K562 (cell line): ENCODE results near the gene ZNF429. TPM values are rescaled to one million over a fixed set of nuclear protein-coding genes. Genes with fewer than 3 reads are reported as not detected.

Experiments used
- ARHGAP35 ChIP-seq: fragments of 450-650 bp; IDR thresholded peaks from 2 replicates; pipeline ENCODE4 v1.6.1; 2018; ENCODE audit not compliant: partially characterized antibody
- CBFA2T3 ChIP-seq: fragments of 450-650 bp; IDR thresholded peaks from 2 replicates; pipeline ENCODE4 v1.6.1; 2017
- CHD1 ChIP-seq: fragments of 200-600 bp; sonication (generic); IDR thresholded peaks from one replicate; pipeline ENCODE4 v1.6.1; 2012; ENCODE audit warnings: mild to moderate bottlenecking, moderate library complexity, low read length, inconsistent platforms
- COPS2 ChIP-seq: fragments of 450-650 bp; conservative IDR thresholded peaks from 2 replicates; pipeline ENCODE4 v1.6.1; 2016; ENCODE audit warnings: mild to moderate bottlenecking, moderate library complexity
- DACH1 ChIP-seq: fragments of 450-650 bp; IDR thresholded peaks from 2 replicates; pipeline ENCODE4 v1.6.1; 2018; ENCODE audit not compliant: partially characterized antibody
- FOXK2 ChIP-seq, 2 experiments: fragments of 450-650 bp; IDR thresholded peaks in 1 of 2; conservative IDR thresholded peaks in 1 of 2; 2 replicates each; pipeline ENCODE4 v1.6.1; 2016; ENCODE audit warnings: low read depth in 2 of 2, mild to moderate bottlenecking in 1 of 2
- MBD1 ChIP-seq: fragments of 250-450 bp; sonication (Bioruptor Pico); IDR thresholded peaks from 2 replicates; pipeline ENCODE4 v1.8.0; 2022; ENCODE audit warnings: inconsistent platforms
- MECOM ChIP-seq: fragments of 250-450 bp; sonication (Bioruptor Pico); IDR thresholded peaks from 2 replicates; pipeline ENCODE4 v1.8.0; 2022; ENCODE audit warnings: inconsistent platforms
- NR2F6 ChIP-seq: fragments of 450-650 bp; formaldehyde crosslinking; IDR thresholded peaks from 2 replicates; pipeline ENCODE4 v1.4.0; 2020; ENCODE audit warnings: mild to moderate bottlenecking
- NR4A1 ChIP-seq, 2 experiments: fragments of 250-450 bp in 1 of 2; fragments of 450-650 bp in 1 of 2; sonication (Bioruptor Pico) in 1 of 2; IDR thresholded peaks; 2 replicates each; pipeline versions ENCODE4 v1.4.0 to v1.6.1; 2016 to 2020; ENCODE audit warnings: mild to moderate bottlenecking in 2 of 2, missing compliant biosample characterization in 1 of 2, missing genetic modification characterization in 1 of 2, moderate library complexity in 1 of 2
- NRF1 ChIP-seq, 2 experiments: fragments of 450-650 bp; IDR thresholded peaks in 1 of 2; conservative IDR thresholded peaks in 1 of 2; 2 replicates each; pipeline ENCODE4 v1.6.1; 2014; ENCODE audit warnings: mild to moderate bottlenecking in 2 of 2
- TFAP4 ChIP-seq: sonication (generic); formaldehyde crosslinking; IDR thresholded peaks from 2 replicates; pipeline ENCODE4 v1.8.0; 2022; ENCODE audit warnings: missing genetic modification reagents, mild to moderate bottlenecking, moderate library complexity, borderline replicate concordance
- VEZF1 ChIP-seq: fragments of 200-800 bp; sonication (Bioruptor generic); IDR thresholded peaks from 2 replicates; pipeline ENCODE4 v1.6.1; 2017; ENCODE audit warnings: missing genetic modification characterization, missing compliant biosample characterization
- ZBTB9 ChIP-seq: fragments of 450-650 bp; formaldehyde crosslinking; IDR thresholded peaks from 2 replicates; pipeline ENCODE4 v1.4.0; 2020; ENCODE audit warnings: mild to moderate bottlenecking, moderate library complexity
- ZFP91 ChIP-seq: sonication (generic); formaldehyde crosslinking; IDR thresholded peaks from 2 replicates; pipeline ENCODE4 v1.8.0; 2022; ENCODE audit warnings: mild to moderate bottlenecking, missing genetic modification reagents
- ZNF24 ChIP-seq: fragments of 450-650 bp; IDR thresholded peaks from 2 replicates; pipeline ENCODE4 v1.6.1; 2016
- ZSCAN29 ChIP-seq: fragments of 450-650 bp; IDR thresholded peaks from 2 replicates; pipeline ENCODE4 v1.6.1; 2017
- ZZZ3 ChIP-seq: fragments of 450-650 bp; IDR thresholded peaks from 2 replicates; pipeline ENCODE4 v1.6.1; 2016; ENCODE audit warnings: antibody characterized with exemption, mild to moderate bottlenecking, moderate library complexity
- polyA plus RNA-seq, 8 experiments: library from polyadenylated mRNA; depleted of rRNA in 4 of 8; stranded (reverse) in 5 of 8; unstranded in 3 of 8; fragments of >200 nt; fragmentation: Nextera tagmentation in 2 of 8; fragmentation: Illumina TruSeq in 1 of 8; extraction: Ambion mirVana in 2 of 8; extraction: Trizol in 1 of 8; gene quantifications; 2 replicates each; pipeline versions ENCODE4 v1.2.1 to v1.2.3, GENCODE V29; 2011 to 2014; ENCODE audit warnings: inconsistent platforms in 1 of 8, missing spikeins in 1 of 8
- total RNA-seq, 7 experiments: library from RNA; depleted of rRNA in 6 of 7; stranded (reverse); fragments of >200 nt in 6 of 7; fragmentation: Illumina TruSeq in 2 of 7; extraction: Trizol in 2 of 7; gene quantifications; 2 replicates each; pipeline versions ENCODE4 v1.2.1 to v1.2.3, GENCODE V29; 2011 to 2021; ENCODE audit warnings: low replicate concordance in 1 of 7

The ZNF429 gene
- total and polyA plus RNA-seq, 9 of the 15 experiments (the other 6 are each of a cell fraction or from before 2014, with no cell fraction given) = 11.4 to 24.5 (median 16.3) TPM

- no peak for TF ChIP-seq COPS2
- TF ChIP-seq CBFA2T3 = peak; percentile 83
- TF ChIP-seq CHD1 = no peak
- TF ChIP-seq MBD1 (CRISPR knock-in tag) = no peak
- peak in 1 of 2 experiments; percentile 50; a peak in 2 of 4 replicates for TF ChIP-seq FOXK2 (conservative IDR thresholded peaks at IDR 0.05 in 1 of 2, IDR thresholded peaks at IDR 0.05 in 1 of 2; ENCODE audit: low read depth in 2 of 2)
- TF ChIP-seq VEZF1 = peak; percentile 30; the same call in 1 of the 2 replicates
- 0 out of 2 replicates have a peak, but pooled peaks have one; percentile 21 for TF ChIP-seq NR2F6 (CRISPR knock-in tag)
- no peak for TF ChIP-seq ZSCAN29
- TF ChIP-seq ARHGAP35 = no peak
- peak; percentile 55 to 60 for TF ChIP-seq NRF1 (conservative IDR thresholded peaks at IDR 0.05 in 1 of 2, IDR thresholded peaks at IDR 0.05 in 1 of 2)
- peak; percentile 18; the same call in 1 of the 2 replicates for TF ChIP-seq MECOM (CRISPR knock-in tag)
- 0 out of 2 replicates have a peak, but pooled peaks have one; percentile 4 for TF ChIP-seq ZNF24
- 0 out of 2 replicates have a peak, but pooled peaks have one; percentile 21 for TF ChIP-seq TFAP4
- TF ChIP-seq ZZZ3 = no peak
- TF ChIP-seq NR4A1 (CRISPR knock-in tag; IDR thresholded peaks at IDR 0.05) = no peak
- TF ChIP-seq NR4A1 (tag; IDR thresholded peaks at IDR 0.05) = peak; percentile 72; the same call in 1 of the 2 replicates
- TF ChIP-seq ZBTB9 (CRISPR knock-in tag) = 0 out of 2 replicates have a peak, but pooled peaks have one; percentile 11
- TF ChIP-seq DACH1 = peak; percentile 82
- TF ChIP-seq ZFP91 (CRISPR knock-in tag) = no peak
These were observed 88.8 kb downstream of the ZNF429 start (continued) for GRCh38 chr19:21593934-21594820.
